ENCODE results near the gene RHD.
"Not testable (repeated sequence)": the region's sequence is repeated elsewhere in the genome, so short reads cannot be mapped to it uniquely, and the experiment has no call there.

Gene RHD

DNA sequence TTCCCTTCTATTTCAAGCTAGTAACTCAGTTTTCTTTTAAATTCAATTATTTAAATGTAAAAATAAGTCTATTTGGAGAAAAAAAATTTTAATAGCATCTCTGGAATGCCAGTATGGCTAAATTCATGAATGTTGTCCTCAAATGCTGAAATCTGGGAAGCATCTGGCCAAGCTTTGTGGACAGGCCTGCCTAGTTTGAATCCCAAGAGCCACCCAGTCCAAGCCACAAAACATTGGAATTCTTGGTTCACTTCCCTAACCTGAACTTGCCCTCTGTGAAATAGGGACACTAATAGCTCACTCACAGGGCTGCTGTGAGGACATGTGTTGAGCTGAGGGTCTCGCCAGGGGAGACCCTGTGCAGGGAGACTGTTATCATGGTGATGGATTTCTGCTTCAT lies 37.2 kb downstream of the RHD start:
- not testable (repeated sequence) for DNase-seq

DNA sequence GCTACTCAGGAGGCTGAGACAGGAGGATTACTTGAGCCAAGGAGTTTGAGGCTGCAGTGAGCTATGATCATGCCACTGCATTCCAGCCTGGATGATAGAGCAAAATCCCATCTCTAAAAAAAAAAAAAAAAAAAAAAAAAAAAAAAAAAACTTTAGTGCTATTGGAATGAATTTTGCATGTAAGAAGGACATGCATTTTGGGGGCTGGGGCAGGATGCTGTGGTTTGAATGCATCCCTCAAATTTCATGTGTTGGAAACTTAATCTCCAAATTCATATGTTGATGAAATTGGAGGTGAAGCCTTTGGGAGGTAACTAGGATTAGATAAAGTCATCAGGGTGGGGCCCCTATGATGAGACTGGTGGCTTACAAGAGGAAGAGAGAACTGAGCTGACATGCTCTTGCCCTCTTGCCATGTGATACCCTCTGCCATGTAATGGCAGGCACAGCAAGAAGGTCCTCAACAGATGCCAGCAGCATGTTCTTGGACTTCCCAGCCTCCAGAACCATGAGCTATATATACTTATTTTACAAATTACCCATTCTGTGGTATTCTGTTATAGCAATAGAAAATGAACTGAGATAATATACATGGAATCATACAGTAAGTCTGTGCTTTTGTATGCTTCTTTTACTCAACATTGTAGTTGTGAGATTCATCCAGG lies 40.6 kb downstream of the RHD start:
- not testable (repeated sequence) for DNase-seq

GRCh38 chr1:25320314-25320938 lies 48.1 kb downstream of the RHD start:
- not testable (repeated sequence) for DNase-seq

- DNase-seq, result not testable (repeated sequence)
These were observed 49.8 kb downstream of the RHD start for GRCh38 chr1:25322127-25322526.

GRCh38 chr1:25324407-25324806 lies 52.1 kb downstream of the RHD start:
- DNase-seq, result not testable (repeated sequence)

- not testable (repeated sequence) for DNase-seq
These were observed 55.8 kb downstream of the RHD start for GRCh38 chr1:25327864-25328790.

- not testable (repeated sequence) for DNase-seq
These were observed 56.5 kb downstream of the RHD start for GRCh38 chr1:25328791-25329185.

DNA sequence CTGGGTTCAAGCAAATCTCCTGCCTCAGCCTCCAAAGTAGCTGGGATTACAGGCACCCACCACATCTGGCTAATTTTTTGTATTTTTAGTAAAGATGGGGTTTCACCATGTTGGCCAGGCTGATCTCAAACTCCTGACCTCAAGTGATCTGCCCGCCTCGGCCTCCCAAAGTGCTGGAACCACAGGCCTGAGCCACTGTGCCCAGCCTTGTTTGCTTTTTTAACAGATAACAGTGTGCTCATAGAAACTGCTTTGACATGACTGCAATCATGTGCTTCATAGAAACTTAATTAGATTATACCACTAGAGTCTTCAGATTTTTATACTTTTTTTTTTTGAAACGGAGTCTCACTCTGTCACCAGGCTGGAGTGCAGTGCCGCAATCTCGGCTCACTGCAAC lies 57.0 kb downstream of the RHD start:
- not testable (repeated sequence) for DNase-seq

GRCh38 chr1:25329950-25330349 lies 57.6 kb downstream of the RHD start:
- DNase-seq, result peak; percentile 66

DNA sequence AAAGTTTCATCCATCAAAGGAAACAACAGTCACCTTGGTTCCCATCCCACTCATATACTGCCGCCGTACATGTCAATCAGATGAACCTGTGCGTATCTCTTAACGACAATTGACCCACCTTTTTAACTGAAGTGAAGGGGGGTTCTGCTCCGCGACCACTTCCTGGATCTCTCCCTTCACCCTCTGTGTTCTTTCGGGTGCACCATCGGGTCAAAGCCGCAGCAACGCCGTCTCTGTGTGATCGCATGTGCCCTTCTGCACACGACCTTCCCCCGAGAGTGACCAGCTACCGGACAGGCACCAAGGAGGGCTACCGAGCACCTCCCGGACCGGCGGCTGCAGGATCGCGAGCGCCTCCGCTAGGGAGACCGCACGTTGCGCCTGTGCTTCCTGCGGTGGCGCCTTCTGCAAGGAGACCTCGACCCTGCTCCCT lies 64.6 kb downstream of the RHD start:
- DNase-seq, result peak; percentile 28

- peak; percentile 33 for DNase-seq
These were observed 65.3 kb downstream of the RHD start for GRCh38 chr1:25337483-25338187.

- peak; percentile 87 for DNase-seq
These were observed 66.1 kb downstream of the RHD start, which contains the start of gene TMEM50A for GRCh38 chr1:25338188-25338981. TSS of gene TMEM50A (plus strand) at chr1:25338334. CDS start at chr1:25340487, 2,153 bp downstream.

- DNase-seq, result no peak
These were observed 66.7 kb downstream of the RHD start for GRCh38 chr1:25338986-25339385.

DNA sequence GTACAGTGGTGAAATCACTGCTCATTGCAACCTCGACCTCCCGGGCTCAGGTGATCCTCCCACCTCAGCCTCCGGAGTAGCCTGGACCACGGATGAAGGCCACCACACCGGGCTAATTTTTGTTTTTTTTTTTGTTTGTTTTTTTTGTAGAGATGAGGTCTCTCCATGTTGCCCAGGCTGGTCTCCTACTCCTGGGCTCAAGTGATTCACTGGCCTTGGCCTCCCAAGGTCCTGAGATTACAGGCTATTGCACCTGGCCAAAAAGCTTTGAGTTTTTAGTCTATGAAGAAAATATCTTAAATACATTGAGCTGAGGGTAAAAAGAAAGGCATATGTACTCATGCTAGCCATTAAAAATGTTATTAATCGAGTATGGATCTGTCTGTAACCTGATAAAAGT lies 69.4 kb downstream of the RHD start:
- DNase-seq, result no peak

DNA sequence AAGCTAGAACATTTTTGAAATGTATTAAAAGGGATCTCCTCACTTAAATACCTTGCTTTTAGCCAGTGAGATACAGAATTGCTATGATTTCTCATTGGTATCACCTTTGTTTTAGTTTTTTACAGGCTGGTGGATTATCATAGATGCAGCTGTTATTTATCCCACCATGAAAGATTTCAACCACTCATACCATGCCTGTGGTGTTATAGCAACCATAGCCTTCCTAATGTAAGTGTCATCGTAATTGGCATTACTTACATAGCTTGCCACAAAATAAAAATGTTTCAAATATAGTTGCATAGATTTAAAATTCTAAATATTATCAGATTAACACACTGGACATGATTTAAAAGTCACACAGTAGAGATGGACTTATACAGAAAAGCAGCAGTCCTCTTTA lies 70.5 kb downstream of the RHD start:
- DNase-seq, result no peak

DNA sequence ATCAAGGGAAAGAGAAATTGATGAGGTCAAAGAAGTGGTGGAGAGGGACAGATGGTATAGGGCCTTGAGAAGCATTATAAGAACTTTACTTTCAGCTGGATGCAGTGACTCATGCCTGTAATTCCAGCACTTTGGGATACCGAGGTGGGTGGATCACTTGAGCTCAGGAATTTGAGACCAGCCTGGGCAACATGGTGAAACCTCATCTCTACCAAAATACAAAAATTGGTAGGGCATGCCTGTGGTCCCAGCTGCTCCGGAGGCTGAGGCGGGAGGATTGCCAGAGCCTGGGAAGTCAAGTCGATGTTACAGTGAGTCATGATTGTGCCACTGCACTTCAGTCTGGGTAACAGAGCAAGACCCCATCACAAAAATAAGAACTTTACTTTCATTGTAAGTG lies 71.6 kb downstream of the RHD start:
- no peak for DNase-seq

DNA sequence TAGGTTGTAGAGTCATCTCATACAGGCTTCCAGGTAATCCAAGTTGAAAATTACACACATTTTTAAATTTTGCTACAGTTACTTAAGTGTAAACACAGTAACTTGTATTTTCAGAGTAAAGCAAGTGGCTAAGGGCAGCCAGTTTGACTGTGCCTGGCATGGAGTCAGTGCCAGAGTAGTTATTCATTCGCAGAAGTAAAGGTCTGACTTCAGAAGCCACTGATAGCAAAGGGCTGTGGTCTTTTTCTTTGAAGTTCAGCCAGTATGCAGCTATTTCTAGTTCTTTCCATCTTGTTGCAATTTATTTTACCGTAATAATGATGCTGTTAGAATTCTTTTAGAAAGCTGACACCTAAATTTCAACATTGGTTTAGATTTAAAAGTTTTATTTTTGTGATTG lies 75.2 kb downstream of the RHD start:
- DNase-seq, result no peak

DNA sequence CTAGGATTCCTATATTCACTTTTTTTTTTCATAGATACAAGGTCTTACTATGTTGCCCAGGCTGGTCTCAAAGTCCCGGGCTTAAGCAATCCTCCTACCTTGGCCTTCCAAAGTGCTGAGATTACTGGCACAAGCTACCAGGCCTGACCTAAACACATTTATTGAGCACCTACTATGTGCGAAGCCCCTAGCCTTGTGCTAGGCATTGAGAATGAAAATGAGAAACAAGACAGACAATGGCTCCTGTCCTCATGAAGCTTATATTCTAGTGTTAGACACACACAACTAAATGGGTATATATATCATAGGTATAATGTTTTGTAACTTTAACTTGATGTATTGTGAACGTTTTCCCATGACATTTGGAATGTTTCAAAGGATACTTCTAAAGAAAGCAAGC lies 77.3 kb downstream of the RHD start:
- no peak for DNase-seq

DNA sequence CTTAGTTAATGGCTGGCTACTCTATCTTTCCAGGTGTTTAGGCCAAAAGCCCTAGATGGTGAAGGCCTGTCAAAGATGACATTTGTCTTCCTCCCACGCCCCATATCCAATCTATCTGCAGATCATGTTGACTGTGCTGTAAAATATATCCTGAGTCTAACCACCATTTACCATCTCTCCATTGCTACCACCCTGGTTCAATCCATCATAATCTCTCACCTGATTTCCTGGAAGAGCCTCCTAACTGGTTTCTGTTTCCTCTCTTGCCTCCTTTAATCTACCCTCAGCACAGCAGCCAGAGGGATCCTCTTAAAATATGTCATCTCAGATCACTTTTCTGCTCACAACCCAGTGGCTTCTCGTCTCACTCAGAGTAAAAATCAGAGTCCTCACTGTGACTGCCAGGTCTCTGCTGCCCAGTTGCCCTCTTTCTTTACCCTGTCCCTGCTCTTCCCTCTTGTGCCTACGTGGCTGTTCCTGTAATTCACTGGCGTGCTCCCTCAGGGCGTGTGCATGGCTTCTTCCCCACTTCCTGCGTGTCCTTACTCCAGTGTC lies 83.6 kb downstream of the RHD start:
- DNase-seq, result peak; percentile 4

DNA sequence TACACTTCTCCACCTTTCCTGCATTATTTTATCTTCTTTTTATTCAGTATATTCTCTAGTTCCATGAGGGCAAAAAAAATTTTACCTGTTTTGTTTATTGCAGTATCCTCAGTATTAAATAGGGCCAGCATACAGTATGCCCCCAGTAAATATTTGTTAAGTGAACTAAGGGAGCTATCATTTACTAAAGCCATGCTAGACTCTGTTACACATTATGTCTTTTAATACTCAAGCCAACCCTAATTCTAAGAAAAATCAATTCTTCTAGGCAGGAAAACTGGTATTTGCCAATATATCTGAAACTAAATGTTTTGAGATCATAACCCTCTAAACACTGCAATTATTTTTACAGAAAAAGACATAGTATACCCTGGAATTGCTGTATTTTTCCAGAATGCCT lies 84.1 kb downstream of the RHD start:
- DNase-seq, result no peak

DNA sequence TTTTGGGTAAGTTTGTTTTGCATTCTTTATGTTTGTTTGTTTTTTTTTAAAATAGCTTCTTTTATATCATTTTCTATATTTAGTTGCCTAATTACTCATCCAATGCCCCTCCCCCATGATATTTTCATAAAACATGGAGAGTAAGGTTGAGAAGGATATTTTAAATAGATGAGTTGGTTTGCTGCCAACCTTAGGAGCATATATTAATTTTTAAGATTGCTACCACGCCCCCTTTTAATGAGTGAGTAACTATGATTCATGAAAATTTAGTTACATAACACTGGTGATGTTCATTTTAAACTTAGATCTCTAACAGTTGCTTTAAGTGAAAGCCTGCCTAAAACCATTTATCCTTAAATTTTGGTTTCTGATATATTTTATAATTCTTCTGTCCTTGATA lies 84.5 kb downstream of the RHD start:
- peak; percentile 46 for DNase-seq
